GM15510 (cell line): ENCODE data around the gene AIF1L.

Source experiments
- POLR2A ChIP-seq: IDR thresholded peaks from 3 replicates; pipeline ENCODE4 v1.6.1; 2011; ENCODE audit warnings: borderline replicate concordance; ENCODE audit not compliant: insufficient read length; ENCODE audit errors: extremely low read depth

AIF1L gene

GRCh38 chr9:131096269-131097125 lies at the start of gene AIF1L:
TSS of gene AIF1L (plus strand) at chr9:131096531. CDS start at chr9:131096630, 99 bp downstream.
- no peak for TF ChIP-seq POLR2A

GRCh38 chr9:131046581-131047202 lies 49.6 kb upstream of the AIF1L start:
- no peak for TF ChIP-seq POLR2A

GRCh38 chr9:131048332-131048731 lies 48.0 kb upstream of the AIF1L start:
- no peak for TF ChIP-seq POLR2A

- no peak for TF ChIP-seq POLR2A
Measured at GRCh38 chr9:131048820-131049219, 47.5 kb upstream of the AIF1L start.

GRCh38 chr9:131049829-131050715 lies 46.3 kb upstream of the AIF1L start:
- no peak for TF ChIP-seq POLR2A

GRCh38 chr9:131050831-131051230 lies 45.5 kb upstream of the AIF1L start:
- TF ChIP-seq POLR2A = no peak

GRCh38 chr9:131051592-131052517 lies 44.5 kb upstream of the AIF1L start:
- TF ChIP-seq POLR2A = no peak

- TF ChIP-seq POLR2A = no peak
Measured at GRCh38 chr9:131053896-131054295, 42.4 kb upstream of the AIF1L start.

GRCh38 chr9:131056781-131057506 lies 39.4 kb upstream of the AIF1L start:
- TF ChIP-seq POLR2A = no peak

- no peak for TF ChIP-seq POLR2A
Measured at GRCh38 chr9:131060900-131061630, 35.3 kb upstream of the AIF1L start.

GRCh38 chr9:131062969-131063368 lies 33.4 kb upstream of the AIF1L start:
- TF ChIP-seq POLR2A = no peak

- TF ChIP-seq POLR2A = no peak
Measured at GRCh38 chr9:131065599-131065998, 30.7 kb upstream of the AIF1L start.

GRCh38 chr9:131067625-131068024 lies 28.7 kb upstream of the AIF1L start:
- no peak for TF ChIP-seq POLR2A
